H1 (cell line): Measurements from ENCODE around the gene TAGLN2. TPM values are rescaled to one million over a fixed set of nuclear protein-coding genes. Genes with fewer than 3 reads are reported as not detected.
A peak's percentile ranks its signal among the peaks of the same experiment; 100 is the strongest.

ENCODE experiments used
- CTCF ChIA-PET: fragments of 300-600 bp; sonication (Branson Sonifier 250); formaldehyde crosslinking; loops from one replicate; lab custom pipeline; 2021; ENCODE audit not compliant: partially characterized antibody; lab: Charles Lee
- POLR2A ChIA-PET: fragments of 300-600 bp; sonication (Branson Sonifier 250); formaldehyde crosslinking; loops from one replicate; lab custom pipeline; 2021; ENCODE audit warnings: inconsistent platforms; ENCODE audit not compliant: partially characterized antibody; lab: Charles Lee
- DNase-seq, 2 experiments: peaks; one replicate each; pipeline versions ENCODE4 v3.0.0 to v3.0.0-alpha.2; 2010 to 2022; ENCODE audit warnings: low spot score in 2 of 2, low read depth in 1 of 2, mixed read lengths in 1 of 2
- FAIRE-seq: peaks from 2 replicates; lab custom pipeline; 2011; peaks lifted over from hg19 to GRCh38; lab: Jason Lieb, UNC
- H2AFZ ChIP-seq: 2 replicates; pipeline ENCODE4 v1.8.1; 2012; ENCODE audit warnings: low read length, inconsistent platforms
- H2AK5ac ChIP-seq: 2 replicates; pipeline ENCODE4 v1.6.1; 2013; ENCODE audit warnings: low read depth, low read length
- H2BK120ac ChIP-seq: replicated peaks from 2 replicates; pipeline ENCODE3; 2013; ENCODE audit warnings: low read depth, low read length, inconsistent platforms
- H2BK12ac ChIP-seq: 2 replicates; pipeline ENCODE4 v1.6.1; 2013; ENCODE audit warnings: low read depth, low read length
- H2BK15ac ChIP-seq: 2 replicates; pipeline ENCODE4 v1.6.1; 2013; ENCODE audit warnings: low read length
- H2BK20ac ChIP-seq: 2 replicates; pipeline ENCODE4 v1.6.1; 2013; ENCODE audit warnings: low read length
- H2BK5ac ChIP-seq: 2 replicates; pipeline ENCODE4 v1.6.1; 2013; ENCODE audit warnings: low read depth, low read length
- H3K14ac ChIP-seq: 2 replicates; pipeline ENCODE4 v1.6.1; 2013; ENCODE audit warnings: inconsistent platforms; ENCODE audit not compliant: insufficient read length
- H3K18ac ChIP-seq: 2 replicates; pipeline ENCODE4 v1.6.1; 2013; ENCODE audit warnings: low read length; ENCODE audit errors: extremely low read depth
- H3K23ac ChIP-seq: 2 replicates; pipeline ENCODE4 v1.6.1; 2013; ENCODE audit warnings: inconsistent platforms; ENCODE audit not compliant: insufficient read length
- H3K23me2 ChIP-seq: 2 replicates; pipeline ENCODE4 v1.6.1; 2013; ENCODE audit warnings: low read depth, low read length
- H3K27ac ChIP-seq: 2 replicates; pipeline ENCODE4 v1.6.1; 2011; ENCODE audit warnings: low read depth, low read length, inconsistent platforms
- H3K27me3 ChIP-seq, 4 experiments: replicated peaks in 1 of 4; 1 replicate in 1 of 4; 2 replicates in 3 of 4; pipeline versions ENCODE4 v1.6.1 to v1.8.1; 2011 to 2013; ENCODE audit warnings: low read length in 3 of 4, mild to moderate bottlenecking in 3 of 4, inconsistent platforms in 2 of 4, mixed read lengths in 2 of 4, moderate library complexity in 1 of 4; ENCODE audit not compliant: control insufficient read depth in 3 of 4, insufficient read depth in 3 of 4; ENCODE audit errors: extremely low read depth in 1 of 4
- H3K36me3 ChIP-seq, 4 experiments: 2 replicates each; pipeline versions ENCODE4 v1.6.1 to v1.8.1; 2011 to 2013; ENCODE audit warnings: mild to moderate bottlenecking in 4 of 4, low read length in 3 of 4, moderate library complexity in 2 of 4, control low read depth in 1 of 4, inconsistent platforms in 1 of 4; ENCODE audit not compliant: insufficient read depth in 4 of 4, control insufficient read depth in 2 of 4
- H3K4ac ChIP-seq: replicated peaks from 2 replicates; pipeline ENCODE3; 2013; ENCODE audit warnings: low read length, low read depth, mixed read lengths, inconsistent platforms; ENCODE audit not compliant: insufficient read length
- H3K4me1 ChIP-seq, 4 experiments: replicated peaks in 1 of 4; 1 replicate in 1 of 4; 2 replicates in 3 of 4; pipeline versions ENCODE4 v1.6.1 to v1.8.1; 2011 to 2013; ENCODE audit warnings: low read length in 3 of 4, inconsistent platforms in 2 of 4, mixed read lengths in 1 of 4; ENCODE audit not compliant: insufficient read depth in 4 of 4, control insufficient read depth in 3 of 4
- H3K4me2 ChIP-seq, 2 experiments: 2 replicates each; pipeline versions ENCODE4 v1.6.1 to v1.8.1; 2011 to 2013; ENCODE audit warnings: low read depth in 2 of 2, low read length in 2 of 2, control low read depth in 1 of 2, inconsistent platforms in 1 of 2, mild to moderate bottlenecking in 1 of 2; ENCODE audit not compliant: insufficient read depth in 1 of 2
- H3K4me3 ChIP-seq, 4 experiments: fragments of 200-600, 300-600 bp in 1 of 4; sonication (generic), shearing (Covaris generic), sonication (Bioruptor Twin) in 1 of 4; 2 replicates each; pipeline versions ENCODE4 v1.5.1 to v1.8.1; 2011 to 2016; ENCODE audit warnings: low read length in 4 of 4, low read depth in 3 of 4, control low read depth in 2 of 4, inconsistent platforms in 2 of 4, mild to moderate bottlenecking in 2 of 4, mixed read lengths in 1 of 4, moderate library complexity in 1 of 4; ENCODE audit not compliant: insufficient read depth in 2 of 4; ENCODE audit errors: extremely low read depth in 1 of 4
- H3K56ac ChIP-seq: replicated peaks from 2 replicates; pipeline ENCODE3; 2013; ENCODE audit warnings: low read depth, mild to moderate bottlenecking, mixed read lengths, low read length, inconsistent platforms; ENCODE audit not compliant: insufficient read length
- H3K79me1 ChIP-seq: 2 replicates; pipeline ENCODE4 v1.6.1; 2013; ENCODE audit warnings: low read depth, low read length, control low read depth
- H3K79me2 ChIP-seq, 2 experiments: 2 replicates each; pipeline versions ENCODE4 v1.6.1 to v1.8.1; 2012 to 2013; ENCODE audit warnings: low read length in 2 of 2, mild to moderate bottlenecking in 2 of 2, inconsistent platforms in 1 of 2; ENCODE audit not compliant: insufficient read depth in 2 of 2, control insufficient read depth in 1 of 2
- H3K9ac ChIP-seq, 4 experiments: replicated peaks in 1 of 4; 1 replicate in 1 of 4; 2 replicates in 3 of 4; pipeline versions ENCODE4 v1.6.1 to v1.8.1; 2011 to 2013; ENCODE audit warnings: low read depth in 3 of 4, low read length in 3 of 4, control low read depth in 2 of 4, mild to moderate bottlenecking in 2 of 4, moderate library complexity in 2 of 4, inconsistent platforms in 1 of 4; ENCODE audit errors: extremely low read depth in 1 of 4
- H3K9me3 ChIP-seq, 2 experiments: 2 replicates each; pipeline versions ENCODE4 v1.6.1 to v1.8.1; 2012 to 2013; ENCODE audit warnings: mild to moderate bottlenecking in 2 of 2, moderate library complexity in 2 of 2, control low read depth in 1 of 2, inconsistent platforms in 1 of 2, low read depth in 1 of 2, low read length in 1 of 2, mixed read lengths in 1 of 2; ENCODE audit not compliant: insufficient read depth in 2 of 2
- H4K20me1 ChIP-seq, 2 experiments: replicated peaks in 1 of 2; 2 replicates each; pipeline versions ENCODE3 to v1.8.1; 2011 to 2013; ENCODE audit warnings: inconsistent platforms in 2 of 2, low read length in 2 of 2, mild to moderate bottlenecking in 1 of 2; ENCODE audit not compliant: insufficient read depth in 2 of 2, control insufficient read depth in 1 of 2
- H4K5ac ChIP-seq: 2 replicates; pipeline ENCODE4 v1.6.1; 2013; ENCODE audit warnings: low read length, low read depth, mixed read lengths, inconsistent platforms; ENCODE audit not compliant: insufficient read length
- H4K8ac ChIP-seq: 2 replicates; pipeline ENCODE4 v1.8.0; 2013; ENCODE audit warnings: mild to moderate bottlenecking, moderate library complexity, low read length, inconsistent platforms; ENCODE audit not compliant: insufficient read depth; ENCODE audit errors: extremely low read depth
- H4K91ac ChIP-seq: replicated peaks from 2 replicates; pipeline ENCODE3; 2013; ENCODE audit warnings: low read length, mixed read lengths, inconsistent platforms; ENCODE audit not compliant: insufficient read length
- BACH1 ChIP-seq: IDR thresholded peaks from 2 replicates; pipeline ENCODE4 v1.6.1; 2012; ENCODE audit warnings: low read length, improper control_type of control experiment
- CEBPB ChIP-seq: IDR thresholded peaks from 2 replicates; pipeline ENCODE4 v1.6.1; 2012; ENCODE audit warnings: low read depth, low read length
- JUND ChIP-seq: IDR thresholded peaks from 2 replicates; pipeline ENCODE4 v1.6.1; 2011; ENCODE audit warnings: mild to moderate bottlenecking, improper control_type of control experiment, low read length
- MAFK ChIP-seq: IDR thresholded peaks from 2 replicates; pipeline ENCODE4 v1.6.1; 2012; ENCODE audit warnings: low read depth, mild to moderate bottlenecking, improper control_type of control experiment, low read length
- NANOG ChIP-seq: IDR thresholded peaks from 2 replicates; pipeline ENCODE4 v1.6.1; 2011; ENCODE audit warnings: low read length, low read depth, mild to moderate bottlenecking, inconsistent platforms; ENCODE audit not compliant: insufficient read depth, poor library complexity, severe bottlenecking
- RBBP5 ChIP-seq: IDR thresholded peaks from 2 replicates; pipeline ENCODE4 v1.7.1; 2012; ENCODE audit warnings: low read depth, mild to moderate bottlenecking, inconsistent platforms, low read length, moderate library complexity, borderline replicate concordance
- TAF7 ChIP-seq: optimal IDR thresholded peaks from 2 replicates; pipeline ENCODE3; 2011; ENCODE audit warnings: low read depth, mild to moderate bottlenecking, inconsistent platforms, low read length, moderate library complexity, borderline replicate concordance
- WGBS, 2 experiments: shearing (Covaris generic) in 1 of 2; methylation state at CpG; one replicate each; pipeline versions ENCODE4 v1.1.6 to v1.1.7; 2013 to 2015; ENCODE audit warnings: low lambda C conversion rate in 2 of 2, mixed read lengths in 2 of 2, inconsistent platforms in 1 of 2, low coverage in 1 of 2, missing lambda C conversion rate in 1 of 2; ENCODE audit not compliant: insufficient replicate concordance in 2 of 2, insufficient coverage in 1 of 2, insufficient read length in 1 of 2; ENCODE audit errors: extremely low coverage in 1 of 2, missing lambda C conversion rate in 1 of 2; 5-methylcytosine and 5-hydroxymethylcytosine counted together
- polyA plus RNA-seq, 7 experiments: library from polyadenylated mRNA; depleted of rRNA in 3 of 7; stranded (reverse) in 5 of 7; unstranded in 2 of 7; fragments of >200 nt in 5 of 7; fragments of 200-250 nt in 2 of 7; gene quantifications; 1 replicate in 5 of 7; 2 replicates in 1 of 7; 4 replicates in 1 of 7; pipeline versions ENCODE4 v1.2.1 to v1.2.3, GENCODE V29; 2011 to 2013; ENCODE audit warnings: missing spikeins in 2 of 7, mixed read lengths in 2 of 7
- total RNA-seq: library from RNA; stranded (reverse); fragmentation: NEBNext Ultra II Directional; extraction: Animal tissue kit (Norgen Biotek cat#: 25700); gene quantifications from 2 replicates; pipeline ENCODE4 v1.2.1, GENCODE V29; 2021

Gene TAGLN2
- total and polyA plus RNA-seq, 2 of the 8 experiments (the other 6 are each of a cell fraction or from before 2014, with no cell fraction given), result 93.0 to 114 TPM

DNA sequence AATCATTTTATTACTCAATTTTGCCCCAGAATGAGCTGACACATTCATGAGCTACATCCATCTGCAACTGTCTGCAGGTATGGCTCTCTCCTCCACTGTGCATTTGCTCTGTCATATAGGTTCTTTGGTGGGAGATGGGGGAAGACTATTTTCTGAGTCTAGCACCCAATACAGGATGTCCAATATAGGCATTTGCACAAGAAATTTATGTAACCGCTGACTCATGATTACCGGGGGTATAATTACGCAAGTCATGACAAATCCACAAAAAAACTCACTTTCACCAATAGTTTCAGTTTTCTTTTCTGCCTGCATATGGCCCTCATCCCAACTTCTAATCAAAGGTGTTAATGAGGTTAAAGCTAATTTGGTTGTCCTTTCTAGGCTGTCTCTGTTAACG, 45.3 kb downstream of the TAGLN2 start:
- Histone ChIP-seq H2BK120ac (no peak overlapping the region), H2BK12ac (no peak overlapping the region), H3K56ac (no peak overlapping the region), H3K4me2 (no peak overlapping the region), H3K36me3 (no peaks in the 10 kb centered on the region), H3K9ac (no peak overlapping the region)
- CTCF ChIA-PET, result interaction anchor here (1.2 to 20.8 kb wide), 10 partner anchors 10 to 167 kb away, joined by 3 to 645 read pairs (median 4); partner anchors contain the start of gene FCRL6
- FAIRE-seq, result no peak
- TF ChIP-seq RBBP5 (no peak), TAF7 (no peak), BACH1 (peak; percentile 57; the same call in 1 of the 2 replicates), CEBPB (no peak), NANOG (no peak), JUND (no peak), MAFK (0 out of 2 replicates have a peak, but pooled peaks have one; percentile 24)
- TF ChIP-seq, all 59 proteins: peak for 2
- POLR2A ChIA-PET, result no interaction called here
- Histone ChIP-seq H3K23me2 (no peaks in the 10 kb centered on the region; the same call in 1 of the 2 replicates), H3K14ac (no peak overlapping the region), H3K9me3 (no peaks in the 10 kb centered on the region), H2BK20ac (no peak overlapping the region), H2BK15ac (no peak overlapping the region), H4K91ac (no peak overlapping the region), H3K27me3 (no peaks in the 10 kb centered on the region; a peak in 1 of 7 replicates), H2AFZ (no peak overlapping the region), H3K27ac (no peak overlapping the region), H3K18ac (no peak overlapping the region), H3K23ac (no peak overlapping the region), H3K79me2 (no peaks in the 10 kb centered on the region), H2BK5ac (no peak overlapping the region), H4K5ac (no peak overlapping the region), H2AK5ac (no peak overlapping the region), H4K20me1 (no peaks in the 10 kb centered on the region), H3K4ac (no peak overlapping the region), H3K4me1 (no peaks in the 10 kb centered on the region), H3K79me1 (no peaks in the 10 kb centered on the region), H3K4me3 (no peak overlapping the region), H4K8ac (no peak overlapping the region)
- no peak for DNase-seq
- WGBS, 2 experiments, result 93% methylated on average over 4 of the region's 4 CpGs; no CpG with 5 or more reads in 1 of the 2 experiments
